GM12875 (cell line): Measurements from ENCODE around the gene CNDP2.

ENCODE experiments used
- H3K4me3 ChIP-seq: one replicate; pipeline ENCODE4 v1.5.1; 2011; ENCODE audit warnings: low read depth, low read length, control low read depth
- CTCF ChIP-seq: IDR thresholded peaks from 2 replicates; pipeline ENCODE4 v1.5.1; 2011; ENCODE audit warnings: low read depth, mild to moderate bottlenecking, control low read depth, inconsistent platforms, low read length, moderate library complexity, borderline replicate concordance; ENCODE audit not compliant: insufficient read depth

Gene CNDP2

GRCh38 chr18:74517236-74517630 is 21.1 kb downstream of the CNDP2 start:
- no peak for TF ChIP-seq CTCF
- no peak overlapping the region for H3K4me3 ChIP-seq

GRCh38 chr18:74518456-74519295 is 22.5 kb downstream of the CNDP2 start:
- no peak for TF ChIP-seq CTCF
- H3K4me3 ChIP-seq: no peak overlapping the region

- no peak for TF ChIP-seq CTCF
- no peak overlapping the region for H3K4me3 ChIP-seq
These were observed 23.3 kb downstream of the CNDP2 start for GRCh38 chr18:74519320-74520095.

GRCh38 chr18:74520096-74520833 is 24.1 kb downstream of the CNDP2 start:
- TF ChIP-seq CTCF: no peak

GRCh38 chr18:74521068-74521725 is 25.0 kb downstream of the CNDP2 start:
- TF ChIP-seq CTCF: no peak
- H3K4me3 ChIP-seq: no peak overlapping the region

More at GRCh38 chr18:74520096-74520833, 24.1 kb downstream of the CNDP2 start:
- H3K4me3 ChIP-seq: no peak overlapping the region

GRCh38 chr18:74522635-74523548 is 26.7 kb downstream of the CNDP2 start:
- no peak overlapping the region for H3K4me3 ChIP-seq
- TF ChIP-seq CTCF: no peak
